NAMALWA (cell line): ENCODE data around the gene IL1RL2.

ENCODE experiments used
- DNase-seq: peaks from one replicate; pipeline ENCODE4 v3.0.0-alpha.2; 2015; ENCODE audit warnings: low spot score

Gene IL1RL2

DNA sequence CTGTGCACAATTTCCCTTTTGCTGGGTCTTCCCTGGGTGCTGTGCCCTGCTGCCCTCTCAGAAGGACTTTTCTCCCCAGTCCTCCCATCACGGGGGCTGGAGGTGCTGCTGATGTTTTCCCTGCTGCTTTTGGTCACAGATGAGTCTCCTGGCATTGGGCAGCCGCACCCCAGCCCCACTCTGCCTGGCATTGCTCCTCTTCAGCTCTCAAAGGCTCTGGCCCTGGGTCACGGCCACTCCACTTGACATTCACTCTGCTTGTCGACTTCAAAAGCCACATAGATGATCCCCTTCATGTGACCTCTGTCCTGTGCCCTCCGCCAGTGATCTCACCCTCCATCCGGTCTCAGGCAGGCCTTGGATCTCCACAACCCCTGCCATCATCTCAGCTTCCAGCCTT, 81.0 kb downstream of the IL1RL2 start:
- DNase-seq: no peak

DNA sequence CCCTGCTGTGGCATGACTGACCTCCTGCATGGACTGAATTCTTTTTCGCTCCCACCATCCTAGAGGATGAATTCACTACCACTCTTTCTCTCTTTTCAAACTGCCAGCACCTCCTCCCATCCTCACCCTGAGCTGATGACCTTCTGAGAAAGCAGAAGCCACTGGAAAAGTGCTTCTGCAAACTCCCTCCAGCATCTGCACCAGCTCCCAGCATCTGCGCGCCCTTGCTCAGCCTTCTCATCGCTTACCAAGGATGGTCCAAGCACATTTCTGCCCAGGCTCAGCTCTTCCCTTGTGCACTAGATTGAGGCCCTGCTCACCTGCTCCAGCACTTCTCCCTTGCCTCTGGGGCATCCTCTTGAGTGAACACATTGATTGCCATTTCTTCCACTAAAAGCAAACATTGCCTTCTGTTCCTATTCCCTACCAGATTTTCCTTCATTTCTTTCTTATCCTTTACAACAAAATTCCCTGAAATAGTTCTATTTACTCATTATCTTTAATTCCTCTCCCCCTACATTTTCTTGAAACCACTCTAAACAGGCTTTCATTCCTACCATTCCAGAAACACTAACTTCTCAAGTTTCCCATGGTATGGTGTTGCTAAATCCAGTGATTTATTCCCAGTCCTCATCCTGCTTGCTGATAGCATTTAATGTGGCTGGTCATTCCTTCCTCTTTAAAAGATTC, 81.8 kb downstream of the IL1RL2 start:
- DNase-seq: no peak

DNA sequence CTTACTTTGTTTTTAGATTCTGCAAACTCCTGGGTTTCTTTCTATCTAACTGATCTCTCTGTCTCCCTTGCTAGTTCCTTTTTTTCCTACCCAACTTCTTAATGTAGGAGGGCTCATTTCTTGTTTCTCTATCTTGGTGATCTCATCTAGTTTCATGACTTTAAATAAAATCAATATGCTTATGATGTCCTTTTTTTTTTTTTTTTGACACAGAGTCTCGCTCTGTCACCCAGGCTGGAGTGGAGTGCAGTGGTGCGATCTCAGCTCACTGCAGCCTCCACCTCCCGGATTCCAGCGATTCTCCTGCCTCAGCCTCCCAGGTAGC, 82.3 kb downstream of the IL1RL2 start:
- DNase-seq: no peak

DNA sequence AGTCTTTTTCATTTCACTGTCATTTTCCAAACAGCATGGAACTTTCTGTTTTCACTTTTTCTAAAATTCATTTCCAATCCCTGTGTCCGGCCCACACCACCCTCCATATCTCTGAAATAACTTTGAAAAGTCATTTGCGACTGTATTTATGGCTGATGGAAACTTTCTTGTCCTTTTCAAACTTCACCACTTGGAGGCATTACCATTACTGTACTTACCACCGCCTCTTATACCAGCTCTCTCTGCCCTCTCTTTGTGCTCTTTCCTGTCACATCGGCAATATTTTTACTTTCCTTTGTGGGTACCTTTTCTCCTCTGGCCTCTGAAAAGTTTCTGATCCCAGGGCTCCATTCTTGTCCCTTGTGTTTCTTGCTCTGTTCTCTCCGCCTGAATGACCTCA, 85.0 kb downstream of the IL1RL2 start:
- peak; percentile 11 for DNase-seq

DNA sequence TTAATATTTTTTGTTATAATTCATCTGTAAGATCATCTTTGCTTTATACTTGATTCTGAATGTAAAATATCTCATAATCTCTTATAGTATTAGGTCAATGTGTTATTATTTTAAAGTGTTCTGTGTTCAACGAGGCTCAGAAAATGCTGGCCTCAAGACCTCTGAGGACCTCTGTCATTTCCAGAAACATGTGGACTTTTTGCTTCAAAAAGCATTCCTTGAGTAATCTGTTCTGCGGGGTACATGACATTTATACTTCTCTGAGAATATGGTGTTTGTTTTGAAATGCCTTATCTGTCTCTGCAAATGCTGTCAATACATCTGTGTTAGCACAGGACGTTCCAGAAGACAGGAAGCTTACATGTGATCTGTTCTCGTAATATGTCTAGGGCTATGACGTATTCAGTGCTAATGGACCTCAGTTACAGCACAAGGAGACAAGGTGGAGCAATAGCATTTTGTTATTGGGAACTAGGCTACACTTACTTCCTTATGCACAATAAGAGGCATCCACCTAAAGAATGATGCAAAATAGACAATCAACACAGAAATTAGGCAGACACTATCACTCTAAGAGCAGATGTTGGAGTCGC, 86.9 kb downstream of the IL1RL2 start:
- DNase-seq: no peak

DNA sequence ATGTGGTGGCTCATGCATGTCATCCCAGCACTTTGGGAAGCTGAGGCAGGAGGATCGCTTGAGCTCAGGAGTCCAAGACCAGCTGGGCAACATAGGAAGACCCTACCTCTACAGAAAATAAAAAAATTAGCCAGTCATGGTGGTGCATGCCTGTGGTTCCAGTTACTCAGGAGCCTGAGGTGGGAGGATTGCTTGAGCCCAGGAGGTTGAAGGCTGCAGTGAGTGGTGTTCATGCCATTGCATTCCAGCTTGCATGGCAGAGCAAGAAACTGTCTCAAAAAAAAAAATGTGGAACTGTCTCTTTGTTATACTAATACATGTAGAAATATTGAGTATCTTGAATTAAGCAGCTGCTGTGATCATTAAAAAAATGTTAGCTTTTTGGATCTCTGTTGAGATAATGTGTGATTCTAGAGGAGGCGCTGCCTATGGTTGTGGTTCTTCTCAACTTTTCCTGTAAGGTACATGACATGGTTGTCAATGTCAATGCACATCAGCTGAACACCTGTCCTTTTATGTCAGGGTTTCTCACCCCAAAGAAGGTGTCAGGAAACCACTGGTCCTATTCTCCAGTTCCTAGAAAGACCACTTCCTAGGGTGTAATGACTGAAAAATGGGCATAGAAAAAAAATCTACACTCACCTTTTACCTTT, 89.9 kb downstream of the IL1RL2 start:
- no peak for DNase-seq

DNA sequence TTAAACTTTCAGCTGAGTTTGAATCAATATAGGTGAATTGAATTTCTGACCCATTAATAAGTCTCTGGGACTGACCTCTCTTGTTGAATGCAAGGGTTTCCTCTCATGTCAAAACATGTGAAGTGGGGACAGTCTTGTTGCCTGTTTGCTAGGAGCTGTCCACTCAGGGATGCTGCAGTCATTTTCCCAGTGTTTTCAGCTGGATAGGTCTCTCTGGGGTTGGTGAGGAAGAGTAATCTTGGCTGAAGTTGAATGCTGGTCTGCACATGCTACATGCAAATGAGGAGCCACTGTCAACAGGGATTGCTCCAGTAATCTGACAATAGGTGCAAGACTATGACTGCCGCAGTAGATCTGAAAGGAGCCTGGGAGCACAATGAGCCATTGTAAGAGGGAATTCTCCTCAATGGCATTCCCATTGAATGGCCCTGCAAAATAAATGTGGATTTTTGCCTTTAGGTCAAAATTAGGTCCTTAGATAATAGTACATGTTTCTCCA, 90.4 kb downstream of the IL1RL2 start:
- no peak for DNase-seq

DNA sequence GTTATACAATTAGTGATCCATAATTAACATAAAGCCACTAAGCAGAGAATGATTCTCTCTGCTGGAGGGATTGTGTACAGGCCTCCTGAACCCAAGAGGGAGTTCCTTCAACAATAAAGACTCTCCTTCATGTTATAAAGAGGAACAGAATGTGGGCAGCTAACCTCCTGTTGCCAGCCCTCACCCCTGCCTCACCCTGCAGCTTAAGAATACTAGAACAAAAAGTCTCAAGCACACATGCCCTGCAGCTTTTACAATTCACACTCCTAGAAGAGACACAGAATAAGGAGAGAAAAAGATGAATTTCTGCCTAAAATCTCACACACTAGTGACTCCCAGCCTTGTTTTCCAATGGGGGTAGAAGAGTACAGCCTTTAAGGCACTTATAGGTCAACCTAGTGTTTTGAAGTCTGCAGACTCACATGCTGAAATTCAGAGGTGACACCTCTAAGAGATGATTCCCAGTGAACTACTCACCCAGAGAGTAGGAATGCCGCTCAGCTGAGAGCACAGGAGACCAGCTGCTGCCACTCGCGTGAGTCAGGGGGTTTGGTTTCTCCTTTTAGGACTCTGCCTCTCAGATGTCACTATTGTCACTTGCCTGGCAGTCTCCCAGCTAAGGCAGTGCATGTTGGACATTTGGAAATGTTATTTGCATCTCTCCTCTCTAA, 92.0 kb downstream of the IL1RL2 start:
- DNase-seq: no peak

DNA sequence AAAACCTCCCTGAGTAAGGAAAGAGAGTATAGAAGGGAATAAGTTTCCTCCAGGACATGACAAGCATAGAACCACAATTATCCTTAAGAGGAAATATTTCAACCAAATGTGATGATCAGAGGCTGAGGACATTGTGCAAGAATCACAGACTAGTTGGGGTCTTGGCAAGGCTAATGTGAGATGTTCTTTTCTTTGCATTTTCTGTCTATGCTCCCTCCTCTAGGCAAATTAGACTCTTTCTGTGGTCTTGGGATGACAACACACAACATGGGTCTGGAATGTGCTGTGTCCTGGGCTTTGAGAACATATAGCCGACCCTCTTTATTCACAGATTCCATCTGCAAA, 92.5 kb downstream of the IL1RL2 start:
- DNase-seq: no peak

DNA sequence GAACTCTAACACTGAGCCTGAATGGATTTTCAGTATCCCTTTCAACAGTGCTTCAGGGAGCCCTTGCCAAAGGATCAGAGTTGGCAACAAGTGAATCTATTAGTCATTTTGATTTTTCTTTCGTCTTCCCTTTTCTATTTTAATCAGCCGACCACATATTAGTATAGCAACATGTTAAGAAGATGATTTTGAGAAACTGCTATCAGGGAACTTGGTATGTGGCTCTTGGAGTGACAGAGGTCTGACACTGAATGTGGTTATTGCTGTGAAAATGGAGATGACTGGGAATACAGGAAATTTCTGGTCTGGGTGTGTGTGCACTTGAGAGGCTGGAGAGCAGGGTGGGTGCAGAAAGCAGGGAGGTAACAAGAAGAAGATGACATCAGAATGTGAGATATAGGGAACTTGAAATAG, 95.9 kb downstream of the IL1RL2 start:
- DNase-seq: no peak

DNA sequence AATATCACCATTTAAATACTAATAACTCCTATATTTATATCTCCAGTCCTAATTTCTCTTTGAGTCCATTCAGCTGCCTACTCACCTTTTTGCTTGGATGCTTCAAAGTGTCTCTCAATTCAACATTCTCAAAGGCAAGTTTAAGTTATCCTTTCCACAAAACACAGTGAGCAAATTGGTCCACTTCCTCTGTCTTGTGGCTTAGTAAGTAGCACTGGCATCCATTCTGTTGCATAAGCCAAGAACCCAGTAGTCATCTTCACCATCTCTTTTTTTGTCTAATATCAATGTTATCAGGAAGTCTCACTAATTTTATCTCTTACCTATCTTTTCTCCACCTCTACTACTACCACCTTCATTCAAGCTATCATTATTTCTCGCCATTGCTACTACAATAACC, 97.2 kb downstream of the IL1RL2 start:
- DNase-seq: no peak

DNA sequence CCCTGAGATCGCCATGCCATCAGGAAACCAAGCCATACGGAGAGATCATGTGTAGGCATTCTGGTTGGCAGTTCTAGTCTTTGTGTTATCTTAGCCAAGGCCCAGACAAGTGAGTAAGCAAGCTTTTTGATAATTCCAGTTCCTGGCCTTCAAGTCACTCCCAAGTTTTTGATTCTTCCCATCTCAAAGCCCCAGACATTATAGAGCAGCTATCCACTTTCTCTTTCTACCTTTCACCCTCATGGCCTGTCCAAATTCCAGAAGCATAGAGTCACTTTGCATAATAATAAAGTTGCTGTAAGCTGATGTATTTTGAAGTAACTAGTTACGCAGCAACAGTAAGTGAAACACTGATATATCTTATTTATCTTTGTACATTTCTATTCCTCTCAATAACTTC, 97.8 kb downstream of the IL1RL2 start:
- DNase-seq: no peak

DNA sequence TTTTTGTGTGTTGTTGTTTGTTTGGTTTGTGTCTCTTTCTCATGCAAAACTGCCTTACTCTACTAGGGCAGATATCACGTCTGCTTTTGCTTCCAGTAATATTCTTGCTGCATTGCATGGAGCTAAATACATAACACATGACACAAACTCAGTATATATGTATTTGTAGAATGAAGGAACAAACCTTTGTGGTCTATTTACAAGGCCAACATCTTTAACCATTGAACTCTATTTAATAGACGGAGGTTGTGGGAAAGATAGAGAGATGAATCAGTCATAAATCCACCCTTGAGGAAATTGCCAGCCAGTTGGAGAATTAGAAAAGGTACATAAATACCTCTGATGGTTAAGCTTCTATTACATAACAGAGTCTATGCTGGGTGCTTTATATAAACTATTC, 98.5 kb downstream of the IL1RL2 start:
- DNase-seq: no peak

DNA sequence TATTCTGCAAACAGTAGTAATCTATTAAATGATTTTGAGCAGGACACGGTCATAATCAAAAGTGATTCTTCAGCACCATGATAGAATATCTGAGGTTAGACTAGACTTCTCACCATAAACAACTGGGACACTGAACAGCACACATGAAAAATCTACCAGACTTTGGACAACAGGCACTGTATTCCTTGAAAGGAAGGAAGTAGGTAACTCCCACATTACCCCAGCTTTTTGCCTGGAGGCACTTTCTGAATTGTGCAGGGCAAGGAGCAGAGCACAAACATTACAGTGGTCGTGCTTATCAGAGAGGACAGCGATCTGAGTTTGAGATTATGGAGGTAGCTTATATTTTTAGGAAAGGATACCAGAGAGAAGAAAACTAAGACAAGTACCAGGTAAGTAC, 99.2 kb downstream of the IL1RL2 start:
- no peak for DNase-seq

DNA sequence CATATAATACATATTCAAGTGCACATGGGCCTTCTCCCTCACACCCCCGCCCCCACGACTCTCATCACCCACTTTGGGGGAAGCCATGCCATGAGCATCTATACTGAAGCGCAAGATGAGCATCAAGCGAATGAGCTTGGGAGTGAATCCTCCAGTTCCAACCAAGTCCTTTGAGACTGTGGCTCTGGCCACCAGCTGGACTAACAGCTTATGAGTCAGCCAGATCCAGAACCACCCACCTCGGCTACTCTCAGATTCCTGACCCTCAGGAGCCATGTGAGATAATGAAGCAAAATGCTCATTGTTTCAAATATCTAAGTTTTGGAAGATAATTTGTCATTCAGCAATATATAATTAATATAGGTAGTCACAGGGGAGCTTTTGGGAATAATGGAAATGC, 102.3 kb downstream of the IL1RL2 start:
- no peak for DNase-seq
